Common myeloid progenitor, CD34-positive (primary cell): ENCODE measurements around the gene ATXN2.
A peak's percentile ranks its signal among the peaks of the same experiment; 100 is the strongest.
"Not testable (repeated sequence)": the region's sequence is repeated elsewhere in the genome, so short reads cannot be mapped to it uniquely, and the experiment has no call there.

Experiments
- CTCF ChIA-PET: fragments of 350-600 bp; sonication (Branson Sonifier 250); formaldehyde crosslinking; loops from one replicate; lab custom pipeline; 2021; ENCODE audit warnings: antibody characterized with exemption; lab: Charles Lee
- POLR2A ChIA-PET: fragments of 350-600 bp; sonication (Branson Sonifier 250); formaldehyde crosslinking; loops from one replicate; lab custom pipeline; 2021; ENCODE audit warnings: antibody characterized with exemption; lab: Charles Lee
- DNase-seq, 3 donors: peaks; one replicate each; pipeline versions ENCODE4 v3.0.0 to v3.0.0-alpha.2; 2013
- H3K27ac ChIP-seq, 2 experiments: 1 replicate in 1 of 2; 2 replicates in 1 of 2; pipeline ENCODE4 v1.7.0; 2013; ENCODE audit warnings: inconsistent platforms in 2 of 2, low read length in 2 of 2, mild to moderate bottlenecking in 2 of 2, low read depth in 1 of 2, moderate library complexity in 1 of 2; ENCODE audit not compliant: severe bottlenecking in 2 of 2, insufficient read depth in 1 of 2, poor library complexity in 1 of 2
- H3K27me3 ChIP-seq, 5 experiments: replicated peaks in 2 of 5; 1 replicate in 3 of 5; 2 replicates in 2 of 5; pipeline versions ENCODE4 v1.6.1 to v1.7.0; 2013; ENCODE audit warnings: low read length in 4 of 5, mild to moderate bottlenecking in 2 of 5, moderate library complexity in 2 of 5, inconsistent platforms in 1 of 5; ENCODE audit not compliant: insufficient read depth in 5 of 5, control insufficient read depth in 4 of 5
- H3K36me3 ChIP-seq, 4 experiments: 1 replicate in 2 of 4; 2 replicates in 2 of 4; pipeline versions ENCODE4 v1.6.1 to v1.7.0; 2013; ENCODE audit warnings: low read length in 3 of 4, control low read depth in 1 of 4, mild to moderate bottlenecking in 1 of 4; ENCODE audit not compliant: control insufficient read depth in 4 of 4, insufficient read depth in 4 of 4
- H3K4me1 ChIP-seq, 4 experiments: 1 replicate in 3 of 4; 2 replicates in 1 of 4; pipeline versions ENCODE4 v1.6.1 to v1.7.1; 2013; ENCODE audit warnings: low read length in 3 of 4, mild to moderate bottlenecking in 3 of 4, control low read depth in 1 of 4, inconsistent platforms in 1 of 4, moderate library complexity in 1 of 4; ENCODE audit not compliant: control insufficient read depth in 4 of 4, insufficient read depth in 4 of 4; ENCODE audit errors: control extremely low read depth in 1 of 4
- H3K4me3 ChIP-seq, 7 experiments: 1 replicate in 4 of 7; 2 replicates in 3 of 7; pipeline versions ENCODE4 v1.5.1 to v1.7.0; 2013; ENCODE audit warnings: mild to moderate bottlenecking in 7 of 7, low read length in 6 of 7, moderate library complexity in 6 of 7, inconsistent platforms in 2 of 7, low read depth in 2 of 7, control low read depth in 1 of 7; ENCODE audit not compliant: insufficient read depth in 4 of 7, control insufficient read depth in 1 of 7; ENCODE audit errors: extremely low read depth in 1 of 7
- H3K9me3 ChIP-seq, 5 experiments: 1 replicate in 4 of 5; 2 replicates in 1 of 5; pipeline versions ENCODE4 v1.6.1 to v1.7.1; 2013; ENCODE audit warnings: low read length in 4 of 5, mild to moderate bottlenecking in 2 of 5, inconsistent platforms in 1 of 5, low read depth in 1 of 5, moderate library complexity in 1 of 5; ENCODE audit not compliant: control insufficient read depth in 4 of 5, insufficient read depth in 2 of 5; ENCODE audit errors: control extremely low read depth in 1 of 5
- WGBS: methylation state at CpG from one replicate; pipeline ENCODE4 v1.1.5; 2013; ENCODE audit not compliant: insufficient coverage; 5-methylcytosine and 5-hydroxymethylcytosine counted together

Gene ATXN2

DNA sequence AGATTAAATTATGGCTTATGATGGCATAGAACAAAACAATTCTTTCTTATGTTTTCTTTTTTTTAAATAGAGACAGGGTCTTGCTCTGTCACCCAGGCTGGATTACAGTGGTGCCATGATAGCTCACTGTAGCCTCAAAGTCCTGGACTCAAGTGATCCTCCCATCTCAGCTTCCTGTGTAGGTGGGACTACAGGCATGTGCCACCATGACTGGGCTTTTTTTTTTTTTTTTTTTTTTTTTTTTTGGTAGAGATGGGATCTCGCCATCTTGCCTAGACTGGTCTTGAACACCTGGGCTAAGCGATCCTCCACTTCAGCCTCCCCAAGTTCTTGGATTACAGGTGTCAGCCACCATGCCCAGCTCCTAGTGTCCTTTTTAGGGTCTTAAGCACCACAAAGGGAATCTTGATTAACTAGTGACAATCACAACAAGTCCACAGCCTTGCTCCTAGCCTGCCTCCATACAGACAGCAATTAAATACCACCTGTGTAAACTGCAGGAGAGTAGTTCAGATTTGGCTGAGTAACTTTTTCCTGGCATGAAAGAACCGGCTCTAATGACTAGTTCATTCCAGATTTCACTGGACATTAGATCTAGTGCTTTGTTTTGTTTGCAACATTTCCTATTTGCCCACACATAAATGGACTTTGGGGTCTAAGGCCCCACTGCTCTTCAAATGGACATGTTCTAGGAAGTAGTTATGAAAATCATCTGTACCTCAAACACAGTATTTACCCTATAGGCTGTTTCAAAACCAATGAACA is 131.8 kb downstream of the ATXN2 start:
- Histone ChIP-seq H3K4me3 (no peak overlapping the region), H3K27ac (no peak overlapping the region), H3K27me3 (no peaks in the 10 kb centered on the region), H3K36me3 (peaks cover 12 to 39% (median 34%) of the 10 kb centered on the region in 4 experiments), H3K9me3 (no peaks in the 10 kb centered on the region), H3K4me1 (peaks cover 0 to 17% (median 10%) of the 10 kb centered on the region in 4 experiments)
- peak in 2 of 3 donors; percentile 32 to 45 for DNase-seq
- POLR2A ChIA-PET = interaction anchor here (0.7 kb wide), 1 partner anchor 1874 kb away, joined by 3 read pairs; no protein-coding TSS in a partner anchor
- WGBS = no CpG with 5 or more reads among the region's 3 CpGs
- CTCF ChIA-PET = interaction anchor here (1.5 to 2.9 kb wide), 3 partner anchors 11 to 71 kb away, joined by 3 to 11 read pairs (median 10); no protein-coding TSS in a partner anchor

DNA sequence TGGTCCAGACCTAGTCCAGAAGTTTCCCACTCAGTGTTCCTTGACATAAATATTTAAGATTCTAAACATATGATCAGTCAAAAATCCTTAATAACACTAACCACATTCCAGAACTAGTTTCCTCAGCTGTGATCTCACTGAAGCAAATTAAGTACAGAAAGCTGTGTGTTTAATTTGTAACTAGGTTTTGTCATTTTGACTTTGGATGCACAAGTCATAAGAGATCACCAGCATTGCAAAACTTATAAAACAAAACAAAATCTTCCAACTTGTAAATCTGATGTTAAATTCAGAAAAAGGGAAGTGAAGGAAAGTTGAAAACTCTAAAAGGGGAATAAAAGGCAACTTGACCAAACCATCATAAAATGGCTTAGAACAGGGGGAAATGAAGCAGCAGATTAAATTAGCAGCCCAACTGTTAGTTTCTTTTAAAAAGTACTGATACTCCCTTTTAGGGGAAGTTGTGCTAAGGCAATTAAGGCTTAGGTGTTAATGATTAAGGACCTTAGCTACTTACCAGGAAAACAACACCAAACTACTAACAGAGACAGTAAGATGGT is 136.8 kb downstream of the ATXN2 start:
- CTCF ChIA-PET = interaction anchor here (0.8 to 6.4 kb wide), 6 partner anchors 11 to 66 kb away, joined by 3 to 39 read pairs (median 4); no protein-coding TSS in a partner anchor
- Histone ChIP-seq H3K4me3 (no peak overlapping the region), H3K36me3 (peaks cover 5 to 23% (median 16%) of the 10 kb centered on the region in 4 experiments), H3K27ac (peak overlapping the region in 1 of 2 experiments; percentile 30), H3K27me3 (no peaks in the 10 kb centered on the region), H3K4me1 (peaks cover 0 to 21% (median 11%) of the 10 kb centered on the region in 4 experiments), H3K9me3 (no peaks in the 10 kb centered on the region)
- DNase-seq = peak in 2 of 3 donors; percentile 64 to 71
- POLR2A ChIA-PET = no interaction called here

DNA sequence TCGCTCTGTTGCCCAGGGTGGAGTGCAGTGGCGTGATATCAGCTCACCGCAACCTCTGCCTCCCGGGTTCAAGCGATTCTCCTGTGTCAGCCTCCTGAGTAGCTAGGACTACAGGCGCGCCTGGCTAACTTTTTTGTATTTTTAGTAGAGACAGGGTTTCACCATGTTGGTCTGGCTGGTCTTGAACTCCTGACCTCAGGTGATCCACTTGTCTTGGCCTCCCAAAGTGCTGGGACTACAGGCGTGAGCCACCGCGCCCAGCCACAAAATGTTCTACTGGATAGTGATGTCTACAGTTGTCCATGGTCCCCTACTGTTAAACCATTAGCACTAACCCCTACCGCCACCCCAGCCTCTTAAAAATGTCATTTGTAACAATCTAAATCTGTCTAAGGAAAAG is 139.0 kb downstream of the ATXN2 start:
- H3K9me3 ChIP-seq, H3K27me3 ChIP-seq, DNase-seq, POLR2A ChIA-PET, H3K4me3 ChIP-seq, H3K27ac ChIP-seq: not testable (repeated sequence)
- WGBS = 96% methylated on average over 7 of the region's 11 CpGs
- CTCF ChIA-PET = interaction anchor here (6.4 kb wide), 1 partner anchor 9 kb away, joined by 39 read pairs; no protein-coding TSS in a partner anchor
- Histone ChIP-seq H3K4me1 (peaks cover 0 to 20% (median 12%) of the 10 kb centered on the region in 4 experiments), H3K36me3 (peaks cover 13 to 40% (median 30%) of the 10 kb centered on the region in 4 experiments)

DNA sequence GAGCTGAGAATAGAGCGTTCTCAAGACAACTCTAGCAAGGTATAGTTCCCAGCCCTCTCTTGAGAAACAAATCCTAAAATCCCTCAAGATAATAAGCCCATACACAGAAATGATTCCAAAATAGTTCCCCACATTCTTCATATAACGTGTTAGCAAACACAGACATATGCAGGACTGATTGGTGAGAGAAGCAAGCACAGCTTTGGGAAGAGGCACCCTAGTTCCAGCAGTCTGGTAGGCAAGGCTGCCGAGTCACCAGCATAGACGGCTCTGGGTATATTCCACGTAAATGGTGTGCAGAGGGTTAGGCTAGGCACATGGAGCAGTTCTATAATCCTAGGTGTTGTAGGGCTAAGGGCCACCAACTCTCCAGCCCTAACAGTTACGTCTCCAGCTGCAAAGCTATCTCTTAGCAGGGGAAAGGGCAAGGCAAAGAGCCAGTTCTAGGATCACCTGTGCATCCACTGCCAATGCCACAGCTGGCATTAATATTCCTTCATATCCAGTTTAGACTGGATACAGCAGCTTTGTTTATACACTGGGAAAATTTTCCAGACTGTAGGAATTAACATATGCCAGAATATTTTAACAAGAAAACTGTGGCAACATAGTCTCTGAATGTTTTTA is 140.5 kb downstream of the ATXN2 start:
- WGBS = 94% methylated on average over 6 of the region's 6 CpGs
- CTCF ChIA-PET = interaction anchor here (0.6 to 6.4 kb wide), 3 partner anchors 8 to 56 kb away, joined by 3 to 39 read pairs (median 3); no protein-coding TSS in a partner anchor
- H3K36me3 ChIP-seq = peaks cover 14 to 52% (median 38%) of the 10 kb centered on the region in 4 experiments

DNA sequence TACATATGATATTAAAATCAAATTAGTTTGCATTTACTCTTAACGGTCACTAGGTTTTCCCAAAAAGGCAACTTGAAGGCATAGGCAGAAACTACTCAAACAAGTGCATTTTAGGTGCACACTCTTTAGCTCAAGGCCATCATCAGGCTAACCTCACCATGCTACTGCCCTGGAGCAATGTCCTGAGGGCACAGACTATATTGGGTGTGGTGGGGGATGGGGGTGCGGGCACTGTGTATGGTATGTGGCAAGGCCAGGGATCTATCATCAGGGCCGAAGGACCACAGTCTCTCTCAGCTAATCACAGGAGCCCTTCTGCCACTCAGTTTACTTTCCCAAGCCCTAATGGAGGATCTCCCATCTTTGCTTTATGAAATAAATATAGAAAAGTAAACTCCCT is 141.5 kb downstream of the ATXN2 start:
- Histone ChIP-seq H3K4me1 (peaks cover 0 to 12% (median 4%) of the 10 kb centered on the region in 4 experiments), H3K27ac (no peak overlapping the region), H3K9me3 (no peaks in the 10 kb centered on the region), H3K4me3 (no peak overlapping the region), H3K27me3 (no peaks in the 10 kb centered on the region), H3K36me3 (peaks cover 14 to 63% (median 47%) of the 10 kb centered on the region in 4 experiments)
- no peak for DNase-seq
- CTCF ChIA-PET = interaction anchor here (1.1 to 21.6 kb wide), 6 partner anchors 9 to 88 kb away, joined by 3 to 820 read pairs (median 8); partner anchors contain the start of genes PHETA1 and SH2B3
- POLR2A ChIA-PET = no interaction called here
- no CpG with 5 or more reads among the region's 3 CpGs for WGBS

More for the DNA sequence above, 140.5 kb downstream of the ATXN2 start:
- peaks cover 0 to 21% (median 13%) of the 10 kb centered on the region in 4 experiments for H3K4me1 ChIP-seq
- POLR2A ChIA-PET = no interaction called here
- H3K4me3 ChIP-seq = no peak overlapping the region
- H3K27me3 ChIP-seq = no peaks in the 10 kb centered on the region
- H3K27ac ChIP-seq = no peak overlapping the region
- no peaks in the 10 kb centered on the region for H3K9me3 ChIP-seq
- DNase-seq = no peak

DNA sequence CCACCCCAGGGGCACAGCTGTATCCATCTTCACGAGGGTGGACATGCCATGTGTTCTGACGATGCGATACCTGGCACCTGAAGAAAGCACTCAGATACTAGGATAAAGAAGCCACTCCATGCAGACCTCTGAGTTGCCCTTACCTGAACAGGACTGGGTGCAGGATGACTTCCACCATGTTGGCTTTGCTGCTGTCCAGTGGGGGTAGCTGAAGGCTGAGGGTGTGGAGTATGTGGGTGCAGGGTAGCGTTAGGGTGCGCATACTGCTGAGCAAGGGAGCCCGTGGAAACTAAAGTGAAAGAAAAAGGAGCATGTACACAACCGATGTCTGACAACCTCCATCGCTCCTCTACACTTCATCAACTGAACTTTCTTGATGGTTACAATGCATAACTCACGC is 142.0 kb downstream of the ATXN2 start:
- H3K27me3 ChIP-seq = no peaks in the 10 kb centered on the region
- ChIA-PET CTCF (interaction anchor here (0.7 to 21.6 kb wide), 7 partner anchors 9 to 87 kb away, joined by 3 to 820 read pairs (median 4); partner anchors contain the start of genes PHETA1 and SH2B3), POLR2A (interaction anchor here (1.2 kb wide), 1 partner anchor 47 kb away, joined by 3 read pairs; no protein-coding TSS in a partner anchor)
- no peak overlapping the region for H3K4me3 ChIP-seq
- 100% methylated on average over 7 of the region's 9 CpGs for WGBS
- H3K36me3 ChIP-seq = peaks cover 14 to 66% (median 48%) of the 10 kb centered on the region in 4 experiments
- H3K4me1 ChIP-seq = peaks cover 0 to 7% (median 2%) of the 10 kb centered on the region in 4 experiments
- H3K27ac ChIP-seq = no peak overlapping the region
- H3K9me3 ChIP-seq = no peaks in the 10 kb centered on the region
- DNase-seq = no peak
